OCI-LY3 (cell line): ENCODE measurements around the gene DCAF4.
"Not testable (repeated sequence)": the region's sequence is repeated elsewhere in the genome, so short reads cannot be mapped to it uniquely, and the experiment has no call there.

Experiments
- CTCF ChIP-seq: fragments of 200-600, 300-600 bp; sonication (generic); IDR thresholded peaks from 2 replicates; pipeline ENCODE4 v1.5.1; 2014; ENCODE audit warnings: antibody characterized with exemption, low read length, low read depth
- EZH2phosphoT487 ChIP-seq: fragments of 200-600 bp; shearing (Covaris generic); IDR thresholded peaks from 2 replicates; pipeline ENCODE4 v1.6.1; 2018; ENCODE audit warnings: antibody characterized with exemption, mixed run types, low read depth

GRCh38 chr14:73004641-73005040 lies 78.4 kb downstream of the DCAF4 start:
- not testable (repeated sequence) for TF ChIP-seq CTCF, EZH2phosphoT487
